A549 treated with dexamethasone at 1 μM for 4 hours (cell line): ENCODE results near the gene MFSD6. TPM values are rescaled to one million over a fixed set of nuclear protein-coding genes. Genes with fewer than 3 reads are reported as not detected.

Experiments
- total RNA-seq: library from RNA; stranded (reverse); fragments of 200-300 nt; extraction: Qiagen RNA extraction; gene quantifications from 5 replicates; pipeline ENCODE4 v1.2.3, GENCODE V29; 2022

The MFSD6 gene
- 27.5 to 41.6 TPM (median 36.2 TPM) in 5 replicates for total RNA-seq

DNA sequence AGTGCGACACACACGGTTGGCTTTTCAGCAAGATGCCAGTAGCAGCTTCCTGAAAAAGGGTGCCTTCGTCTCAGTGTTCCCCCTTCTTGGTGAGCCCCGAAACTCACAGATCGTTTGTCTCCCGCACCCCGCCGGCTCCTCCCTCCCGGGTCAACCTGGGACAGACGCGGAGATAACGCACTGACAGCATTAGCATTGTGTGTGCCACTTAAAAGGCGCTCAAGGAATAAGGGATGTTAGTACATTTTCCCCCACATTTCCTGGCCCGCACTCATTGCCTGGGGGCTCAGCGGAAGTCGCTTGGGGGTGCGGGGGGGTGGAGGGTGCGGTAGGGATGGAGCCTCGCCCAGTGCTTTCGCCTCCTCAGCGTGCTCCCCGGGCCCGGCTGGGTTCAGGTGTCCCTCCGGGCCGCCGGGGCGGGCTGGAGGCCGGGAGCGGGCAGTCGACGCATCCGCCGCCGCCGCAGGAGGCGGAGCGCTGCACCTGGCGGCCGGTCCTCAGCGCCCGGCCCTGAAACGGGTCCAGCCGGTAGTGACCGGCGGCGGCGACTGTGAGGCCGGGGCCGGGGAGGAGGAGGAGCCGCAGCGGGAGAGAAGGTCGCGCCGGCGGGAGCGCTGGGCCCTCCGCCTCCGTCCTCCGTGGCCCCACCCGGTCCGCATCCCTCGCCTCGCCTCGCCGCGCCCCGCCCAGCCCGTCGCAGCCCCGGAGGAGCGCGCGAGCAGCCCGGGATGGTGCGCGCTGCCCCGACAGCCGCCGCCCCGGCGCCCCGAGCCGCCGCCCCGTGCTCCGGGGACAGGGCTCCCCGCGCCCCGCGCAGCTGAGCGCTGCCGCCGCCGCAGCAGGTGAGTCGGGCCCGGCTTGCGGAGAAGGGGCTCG lies at the start of gene MFSD6:
MFSD6 (plus strand) TSS at position 694 of the 876 bp plus-strand sequence. CDS start 27,675 bp downstream, outside the sequence.

DNA sequence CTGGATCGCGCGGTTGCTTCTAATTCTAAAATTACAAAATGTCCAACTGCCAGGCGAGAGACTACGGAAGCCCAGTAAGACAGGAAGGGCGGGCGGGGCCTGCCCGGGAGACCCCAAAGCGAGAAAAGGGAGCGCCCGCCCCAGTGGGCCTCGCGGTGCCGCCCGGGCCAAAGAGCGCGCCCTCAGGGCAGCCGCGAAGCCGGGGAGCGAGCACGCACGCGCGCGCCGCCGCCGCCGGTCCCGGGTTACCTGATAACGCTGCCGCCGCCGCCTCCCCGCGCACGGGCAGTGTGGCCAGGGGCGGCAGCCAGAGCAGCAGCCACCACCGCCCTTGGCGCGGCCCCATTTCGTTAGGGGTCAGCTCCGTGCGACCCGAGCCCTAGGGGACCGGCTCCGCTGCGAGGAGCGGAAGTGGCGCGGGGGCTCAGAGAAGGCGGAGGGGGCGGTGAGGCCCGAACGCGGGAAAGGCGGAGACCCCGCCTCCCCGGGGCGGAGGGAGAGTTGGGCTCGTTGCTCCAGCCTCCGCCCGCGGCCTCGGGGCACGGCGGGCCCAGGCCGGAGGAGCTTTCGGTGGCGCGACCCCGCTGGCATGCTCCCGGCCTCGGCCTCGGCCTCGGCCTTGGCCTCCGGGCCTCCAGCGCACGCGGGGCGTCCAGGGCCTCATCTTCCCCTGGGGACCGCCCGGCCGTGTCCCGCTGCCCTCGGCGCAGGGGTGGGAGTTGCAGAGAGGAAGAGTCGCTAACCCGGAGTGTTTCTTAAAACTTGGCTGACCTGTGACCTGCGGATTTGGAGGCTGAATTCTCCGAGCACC lies 126.4 kb downstream of the MFSD6 start, which contains the start of gene NEMP2:
NEMP2 (minus strand) TSS at position 413 of the 811 bp plus-strand sequence; CDS start at position 346, 67 bp downstream.

Other genes starting within 250 kb of the MFSD6 start
- 12.4 to 15.4 TPM (median 15.1 TPM) in 5 replicates for gene HIBCH, start 88.5 kb upstream of the MFSD6 start, total RNA-seq
- gene INPP1, start 64.8 kb upstream of the MFSD6 start, total RNA-seq, result 36.3 to 50.9 TPM (median 42.7 TPM) in 5 replicates
- gene NEMP2, start 126.4 kb downstream of the MFSD6 start, total RNA-seq, result 3.8 to 8.3 TPM (median 6.4 TPM) in 5 replicates
- 26.8 to 42.2 TPM (median 37.0 TPM) in 5 replicates for gene NAB1, start 240.7 kb downstream of the MFSD6 start, total RNA-seq